ENCODE measurements around the gene ZNF296. TPM values are rescaled to one million over a fixed set of nuclear protein-coding genes. Genes with fewer than 3 reads are reported as not detected.

Gene ZNF296
- total and polyA plus RNA-seq, 2 of the 13 experiments (the other 11 are each of a cell fraction or from before 2014, with no cell fraction given): 0.26 to 0.62 TPM

GRCh38 chr19:45051929-45052579 lies 24.2 kb downstream of the ZNF296 start:
- ChIA-PET POLR2A (no interaction called here), CTCF (ENCODE audit: low intra/inter-chr PET ratio, low total read pairs) (no interaction called here)
- no TSS peak for BruUV-seq (replicated peaks)
- Histone ChIP-seq H3K27me3 (ENCODE audit: control insufficient read depth in 1 of 2, insufficient read depth in 2 of 2, low read length in 2 of 2) (no peaks in the 10 kb centered on the region), H4K20me1 (ENCODE audit: insufficient read depth, low read length) (peaks cover 9% of the 10 kb centered on the region; the same call in 1 of the 2 replicates), H3K4me1 (ENCODE audit: insufficient read depth, low read length) (peaks cover 18% of the 10 kb centered on the region), H3K4me2 (ENCODE audit: low read depth, low read length) (no peak overlapping the region), H3K36me3 (replicated peaks in 1 of 2; ENCODE audit: control insufficient read depth in 1 of 2, insufficient read depth in 2 of 2, low read length in 2 of 2) (peaks cover 35 to 60% of the 10 kb centered on the region in 2 experiments), H3K27ac (ENCODE audit: extremely low read length, insufficient read depth, low read length) (no peak overlapping the region), H2AFZ (ENCODE audit: low read length) (no peak overlapping the region), H3K9ac (ENCODE audit: insufficient read depth, low read depth, low read length) (no peak overlapping the region), H3K9me3 (ENCODE audit: low read length) (no peaks in the 10 kb centered on the region), H3K4me3 (replicated peaks in 1 of 3; ENCODE audit: insufficient read depth in 1 of 3, low read depth in 2 of 3, low read length in 3 of 3) (no peak overlapping the region), H3K79me2 (ENCODE audit: insufficient read depth, low read length) (peaks cover 41% of the 10 kb centered on the region)
- in situ Hi-C loops (cut with HindIII; ENCODE audit: extremely low pct_ligation_motif_present, low pct_unique_long_range_greater_than_20kb) (no loop called here), intact Hi-C loops (cut with micrococcal nuclease; ENCODE audit: unreplicated experiment) (no loop called here)
- ATAC-seq (no peak), FAIRE-seq (no peak), DNase-seq (ENCODE audit: low spot score) (no peak)
- TF ChIP-seq RXRB (CRISPR knock-in tag; IDR thresholded peaks at IDR 0.05; ENCODE audit: borderline replicate concordance) (no peak), AGO2 (optimal IDR thresholded peaks at IDR 0.05; ENCODE audit: low read depth, low read length) (peak; percentile 4), MED8 (CRISPR knock-in tag; IDR thresholded peaks at IDR 0.05; ENCODE audit: insufficient replicate concordance) (no peak)
- 91% methylated on average over 9 of the region's 9 CpGs for WGBS (ENCODE audit: low lambda C conversion rate)

GRCh38 chr19:45050036-45050435 lies 26.2 kb downstream of the ZNF296 start:
- CTCF ChIA-PET (ENCODE audit: low intra/inter-chr PET ratio, low total read pairs): no interaction called here
- no peak overlapping the region for H3K27ac ChIP-seq (ENCODE audit: extremely low read length, insufficient read depth, low read length)
- DNase-seq (ENCODE audit: low spot score) (no peak), ATAC-seq (no peak), FAIRE-seq (no peak)
- H3K79me2 ChIP-seq (ENCODE audit: insufficient read depth, low read length): peaks cover 50% of the 10 kb centered on the region
- H3K4me1 ChIP-seq (ENCODE audit: insufficient read depth, low read length): peaks cover 38% of the 10 kb centered on the region
- H3K4me2 ChIP-seq (ENCODE audit: low read depth, low read length): no peak overlapping the region
- intact Hi-C loops (cut with micrococcal nuclease; ENCODE audit: unreplicated experiment) (no loop called here), in situ Hi-C loops (cut with HindIII; ENCODE audit: extremely low pct_ligation_motif_present, low pct_unique_long_range_greater_than_20kb) (no loop called here)
- peaks cover 21% of the 10 kb centered on the region; the same call in 1 of the 2 replicates for H4K20me1 ChIP-seq (ENCODE audit: insufficient read depth, low read length)
- no peak overlapping the region for H2AFZ ChIP-seq (ENCODE audit: low read length)
- BruUV-seq (replicated peaks): no TSS peak
- H3K36me3 ChIP-seq (replicated peaks in 1 of 2; ENCODE audit: control insufficient read depth in 1 of 2, insufficient read depth in 2 of 2, low read length in 2 of 2): peaks cover 18 to 41% of the 10 kb centered on the region in 2 experiments
- WGBS (ENCODE audit: low lambda C conversion rate): 96% methylated on average over 6 of the region's 6 CpGs
- H3K9me3 ChIP-seq (ENCODE audit: low read length): no peaks in the 10 kb centered on the region
- no peaks in the 10 kb centered on the region for H3K27me3 ChIP-seq (ENCODE audit: control insufficient read depth in 1 of 2, insufficient read depth in 2 of 2, low read length in 2 of 2)
- POLR2A ChIA-PET: interaction anchor here (2.2 kb wide), 1 partner anchor 11 kb away, joined by 14 read pairs; the partner anchor contains the start of gene CLASRP
- no peak overlapping the region for H3K4me3 ChIP-seq (replicated peaks in 1 of 3; ENCODE audit: insufficient read depth in 1 of 3, low read depth in 2 of 3, low read length in 3 of 3)
- H3K9ac ChIP-seq (ENCODE audit: insufficient read depth, low read depth, low read length): no peak overlapping the region
- TF ChIP-seq ZFP91 (CRISPR knock-in tag; IDR thresholded peaks at IDR 0.05; ENCODE audit: borderline replicate concordance) (no peak), ZNF3 (CRISPR knock-in tag; IDR thresholded peaks at IDR 0.05) (no peak), EZH2 (conservative IDR thresholded peaks at IDR 0.05; ENCODE audit: low read depth, low read length) (no peak), ELF1 (CRISPR knock-in tag; IDR thresholded peaks at IDR 0.05) (no peak), XBP1 (CRISPR knock-in tag; IDR thresholded peaks at IDR 0.05) (no peak), ZNF230 (CRISPR knock-in tag; IDR thresholded peaks at IDR 0.05) (no peak), ZSCAN21 (CRISPR knock-in tag; IDR thresholded peaks at IDR 0.05; ENCODE audit: borderline replicate concordance) (no peak), SMC3 (IDR thresholded peaks at IDR 0.05; ENCODE audit: low read length) (no peak), PRDM10 (CRISPR knock-in tag; IDR thresholded peaks at IDR 0.05; ENCODE audit: low read depth) (no peak)
